Mononuclear cell (primary cell): ENCODE results near the gene TADA3. TPM values are rescaled to one million over a fixed set of nuclear protein-coding genes. Genes with fewer than 3 reads are reported as not detected.
A peak's percentile ranks its signal among the peaks of the same experiment; 100 is the strongest.

ENCODE experiments used
- H3K27me3 ChIP-seq: 2 replicates; pipeline ENCODE4 v1.6.0; 2011; ENCODE audit warnings: low read length, control low read depth; ENCODE audit not compliant: insufficient read depth
- H3K4me1 ChIP-seq: 2 replicates; pipeline ENCODE4 v1.5.1; 2011; ENCODE audit warnings: mild to moderate bottlenecking, low read length, control low read depth; ENCODE audit not compliant: insufficient read depth
- H3K4me3 ChIP-seq: 2 replicates; pipeline ENCODE4 v1.5.1; 2011; ENCODE audit warnings: mild to moderate bottlenecking, low read length, moderate library complexity
- H3K9me3 ChIP-seq: 2 replicates; pipeline ENCODE4 v1.5.1; 2011; ENCODE audit warnings: low read depth, mild to moderate bottlenecking, control low read depth, low read length
- total RNA-seq: library from RNA; depleted of rRNA; stranded (reverse); fragments of >200 nt; gene quantifications from one replicate; pipeline ENCODE4 v1.2.3, GENCODE V29; 2012

Gene TADA3
- total RNA-seq, 1 donor = 28.8 TPM

- no peaks in the 10 kb centered on the region for H3K27me3 ChIP-seq
- H3K9me3 ChIP-seq = no peaks in the 10 kb centered on the region
- H3K4me3 ChIP-seq = no peak overlapping the region
- H3K4me1 ChIP-seq = peaks cover 11% of the 10 kb centered on the region
These were observed 46.8 kb downstream of the TADA3 start for GRCh38 chr3:9745521-9745920.

- Histone ChIP-seq H3K4me3 (no peak overlapping the region), H3K9me3 (no peaks in the 10 kb centered on the region), H3K4me1 (peaks cover 3% of the 10 kb centered on the region), H3K27me3 (no peaks in the 10 kb centered on the region)
These were observed 48.1 kb downstream of the TADA3 start for GRCh38 chr3:9744162-9744561.

DNA sequence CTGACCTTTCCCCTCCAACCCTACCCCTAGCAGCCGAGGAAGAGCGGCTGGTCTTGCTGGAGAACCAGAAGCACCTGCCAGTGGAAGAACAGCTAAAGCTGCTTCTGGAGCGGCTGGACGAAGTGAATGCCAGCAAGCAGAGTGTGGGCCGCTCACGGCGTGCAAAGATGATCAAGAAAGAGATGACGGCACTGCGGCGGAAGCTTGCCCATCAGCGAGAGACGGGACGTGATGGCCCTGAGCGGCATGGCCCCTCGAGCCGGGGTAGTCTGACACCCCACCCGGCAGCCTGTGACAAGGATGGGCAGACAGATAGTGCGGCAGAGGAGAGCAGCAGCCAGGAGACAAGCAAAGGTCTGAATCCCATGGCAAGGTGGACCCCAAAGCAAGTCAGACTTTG, 48.7 kb downstream of the TADA3 start:
- no peaks in the 10 kb centered on the region for H3K27me3 ChIP-seq

GRCh38 chr3:9742560-9742959, 49.7 kb downstream of the TADA3 start:
- H3K4me3 ChIP-seq = no peak overlapping the region
- H3K9me3 ChIP-seq = no peaks in the 10 kb centered on the region
- H3K4me1 ChIP-seq = no peaks in the 10 kb centered on the region
- H3K27me3 ChIP-seq = no peaks in the 10 kb centered on the region

More for the DNA sequence above, 48.7 kb downstream of the TADA3 start:
- Histone ChIP-seq H3K9me3 (no peaks in the 10 kb centered on the region), H3K4me1 (no peaks in the 10 kb centered on the region), H3K4me3 (no peak overlapping the region)

DNA sequence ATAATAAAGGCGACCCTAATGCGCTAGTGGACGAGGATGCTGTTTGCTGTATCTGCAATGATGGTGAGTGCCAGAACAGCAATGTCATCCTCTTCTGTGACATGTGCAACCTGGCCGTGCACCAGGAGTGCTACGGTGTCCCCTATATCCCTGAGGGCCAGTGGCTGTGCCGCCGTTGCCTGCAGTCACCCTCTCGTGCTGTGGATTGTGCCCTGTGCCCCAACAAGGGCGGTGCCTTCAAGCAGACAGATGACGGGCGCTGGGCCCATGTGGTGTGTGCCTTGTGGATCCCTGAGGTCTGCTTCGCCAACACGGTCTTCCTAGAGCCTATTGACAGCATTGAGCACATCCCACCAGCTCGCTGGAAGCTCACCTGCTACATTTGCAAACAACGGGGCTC, 53.1 kb downstream of the TADA3 start:
- no peaks in the 10 kb centered on the region for H3K27me3 ChIP-seq
- H3K4me1 ChIP-seq = peaks cover 13% of the 10 kb centered on the region
- no peaks in the 10 kb centered on the region for H3K9me3 ChIP-seq
- H3K4me3 ChIP-seq = no peak overlapping the region

GRCh38 chr3:9736831-9737230, 55.4 kb downstream of the TADA3 start:
- H3K9me3 ChIP-seq = no peaks in the 10 kb centered on the region
- H3K27me3 ChIP-seq = no peaks in the 10 kb centered on the region
- no peak overlapping the region for H3K4me3 ChIP-seq
- peaks cover 34% of the 10 kb centered on the region for H3K4me1 ChIP-seq

DNA sequence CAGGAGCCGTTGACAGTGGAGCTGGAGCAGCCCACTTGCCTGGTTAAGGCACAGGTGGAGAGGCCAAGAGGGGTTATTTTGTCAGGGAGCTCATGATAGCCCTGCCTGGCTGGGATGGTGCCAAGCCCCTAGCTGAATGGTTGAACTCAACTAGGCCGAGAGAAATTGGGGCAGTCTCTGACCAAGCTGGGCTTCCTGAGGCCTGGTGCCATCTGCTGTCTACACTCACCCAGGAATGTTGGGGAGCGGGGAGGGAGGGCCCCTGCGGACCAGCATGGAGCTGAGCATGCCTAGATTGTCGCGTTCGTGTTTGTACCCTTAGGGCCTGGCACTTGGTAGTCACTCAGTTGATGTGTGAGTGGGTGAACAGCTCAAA, 59.5 kb downstream of the TADA3 start:
- peak overlapping the region; percentile 83 for H3K4me3 ChIP-seq
- no peaks in the 10 kb centered on the region for H3K9me3 ChIP-seq
- no peaks in the 10 kb centered on the region for H3K27me3 ChIP-seq
- H3K4me1 ChIP-seq = peaks cover 42% of the 10 kb centered on the region

DNA sequence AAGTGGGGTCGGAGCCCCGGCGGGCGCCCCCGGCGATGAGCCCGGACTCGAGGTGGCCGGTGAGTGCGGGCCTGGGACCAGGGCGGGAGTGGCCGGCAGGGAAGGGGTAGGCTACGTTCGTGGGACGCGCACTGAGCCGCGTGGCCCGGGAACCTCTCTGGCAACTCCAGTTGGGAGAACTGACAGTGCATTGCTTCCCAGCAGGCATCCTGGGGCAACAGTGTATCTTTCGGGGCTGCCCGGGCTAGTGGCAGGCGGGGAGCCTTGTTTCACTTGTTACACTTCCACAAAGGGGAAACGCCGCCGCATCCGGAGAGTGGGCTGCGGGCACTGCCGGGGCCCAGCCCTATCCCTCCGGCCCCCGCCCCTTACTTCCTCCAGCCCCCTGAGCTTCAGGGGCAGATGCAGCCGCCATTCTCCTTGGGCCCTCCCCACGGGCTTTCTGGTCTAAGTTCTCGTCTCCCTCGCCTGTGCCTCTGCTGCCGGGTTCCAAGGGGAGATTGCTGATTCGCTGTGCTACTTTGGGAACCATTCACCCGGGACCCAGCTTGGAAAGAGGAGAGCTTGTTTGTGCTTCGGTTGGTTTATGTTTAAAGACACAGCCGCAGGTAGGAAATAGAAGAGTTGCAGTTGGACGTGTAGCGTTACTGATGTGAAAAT, 60.1 kb downstream of the TADA3 start:
- Histone ChIP-seq H3K27me3 (no peaks in the 10 kb centered on the region), H3K4me3 (peak overlapping the region; percentile 83), H3K4me1 (peaks cover 47% of the 10 kb centered on the region), H3K9me3 (no peaks in the 10 kb centered on the region)

DNA sequence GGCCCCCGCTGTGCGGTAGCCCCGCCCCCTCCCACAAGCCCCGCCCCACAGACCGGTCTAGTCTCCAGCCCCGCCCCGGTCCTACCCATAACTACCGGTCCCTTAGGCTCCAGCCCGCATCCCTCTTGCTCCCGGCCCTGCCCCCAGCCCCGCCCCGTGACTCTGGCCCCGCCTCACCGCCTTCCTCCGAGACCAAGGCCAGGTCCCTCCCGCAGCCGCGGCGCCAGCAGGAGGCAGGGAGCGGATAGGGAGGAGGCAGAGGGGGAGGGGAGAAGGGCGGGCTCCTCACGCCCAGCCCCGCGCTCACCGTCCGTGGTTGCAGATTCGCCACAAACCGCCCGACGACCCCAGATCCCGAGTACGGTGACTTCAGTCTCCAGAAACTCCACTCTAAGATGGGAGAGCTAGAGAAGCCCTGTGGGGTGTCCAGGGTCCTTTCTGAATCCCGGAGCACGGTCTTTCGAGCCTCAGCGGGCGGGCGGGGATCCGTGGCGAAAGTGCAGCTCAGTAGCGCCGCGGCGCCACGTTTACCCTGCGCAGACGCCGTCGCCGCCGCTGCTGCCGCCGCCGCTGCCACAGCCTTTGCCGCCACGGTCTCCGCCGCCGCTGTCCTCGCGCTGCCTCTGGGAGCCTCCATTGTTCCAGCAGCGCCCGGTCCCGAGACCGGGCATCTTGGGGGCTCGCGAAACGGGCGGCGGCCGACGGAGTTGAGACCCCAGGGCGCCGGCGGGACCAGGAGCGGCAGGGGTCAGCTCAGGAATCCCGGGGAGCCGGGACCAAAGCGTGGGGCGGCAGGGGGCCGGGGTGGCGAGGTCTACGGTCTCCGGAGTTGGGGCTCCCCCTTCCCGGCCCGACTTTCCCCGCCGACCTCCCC, 60.8 kb downstream of the TADA3 start, which contains the start of gene BRPF1:
TSS of gene BRPF1 (plus strand) at position 530 of the 874 bp plus-strand sequence. CDS start 2,406 bp downstream, outside the sequence.
- Histone ChIP-seq H3K27me3 (no peaks in the 10 kb centered on the region), H3K4me3 (peak within 1 kb of the TSS; percentile 83), H3K4me1 (peaks cover 55% of the 10 kb centered on the region), H3K9me3 (no peaks in the 10 kb centered on the region)

- peaks cover 55% of the 10 kb centered on the region for H3K4me1 ChIP-seq
- H3K9me3 ChIP-seq = no peaks in the 10 kb centered on the region
- no peaks in the 10 kb centered on the region for H3K27me3 ChIP-seq
- H3K4me3 ChIP-seq = peak overlapping the region; percentile 83
These were observed 61.5 kb downstream of the TADA3 start for GRCh38 chr3:9730657-9731205.

Other genes starting within 250 kb of the TADA3 start
- gene LHFPL4, start 238.7 kb downstream of the TADA3 start, total RNA-seq = not detected
- gene MTMR14, start 143.0 kb downstream of the TADA3 start, total RNA-seq = 98.2 TPM
- gene CPNE9, start 88.6 kb downstream of the TADA3 start, total RNA-seq = not detected
- 40.9 TPM for gene BRPF1, start 60.7 kb downstream of the TADA3 start, total RNA-seq
- 7.8 TPM for gene OGG1, start 42.5 kb downstream of the TADA3 start, total RNA-seq
- 24.7 TPM for gene CAMK1, start 22.5 kb downstream of the TADA3 start, total RNA-seq
- gene ARPC4, start 609 bp upstream of the TADA3 start, total RNA-seq = 284 TPM
- 44.6 TPM for gene TTLL3, start 17.8 kb upstream of the TADA3 start, total RNA-seq
- 5.7 TPM for gene RPUSD3, start 51.5 kb upstream of the TADA3 start, total RNA-seq
- gene CIDEC, start 87.8 kb upstream of the TADA3 start, total RNA-seq = not detected
- gene JAGN1, start 98.1 kb upstream of the TADA3 start, total RNA-seq = 15.0 TPM
- gene IL17RE, start 110.4 kb upstream of the TADA3 start, total RNA-seq = 0.10 TPM
- gene IL17RC, start 124.6 kb upstream of the TADA3 start, total RNA-seq = 2.7 TPM
- 7.2 TPM for gene CRELD1, start 141.4 kb upstream of the TADA3 start, total RNA-seq
- gene PRRT3, start 159.9 kb upstream of the TADA3 start, total RNA-seq = 3.9 TPM
- gene EMC3, start 194.4 kb upstream of the TADA3 start, total RNA-seq = 77.1 TPM
- gene FANCD2, start 234.0 kb upstream of the TADA3 start, total RNA-seq = 15.7 TPM